Renal pelvis (tissue), 4 donors: ENCODE data around the gene ACSM6. TPM values are rescaled to one million over a fixed set of nuclear protein-coding genes. Genes with fewer than 3 reads are reported as not detected.
"Not testable (repeated sequence)": the region's sequence is repeated elsewhere in the genome, so short reads cannot be mapped to it uniquely, and the experiment has no call there.

ENCODE experiments used
- DNase-seq: peaks from one replicate; pipeline ENCODE4 v3.0.0-alpha.2; 2013
- polyA plus RNA-seq, 3 donors: library from polyadenylated mRNA; unstranded; fragments of 120-200 nt; gene quantifications; one replicate each; pipeline ENCODE4 v1.2.1, GENCODE V29; 2013; ENCODE audit not compliant: insufficient read length in 3 of 3

ACSM6 gene
- polyA plus RNA-seq, 3 donors = 0.14 to 0.30 (median 0.23) TPM

- DNase-seq = no peak
These were observed 20.8 kb downstream of the ACSM6 start for GRCh38 chr10:95214793-95215192.

GRCh38 chr10:95217476-95217875 is 23.4 kb downstream of the ACSM6 start:
- DNase-seq = no peak

GRCh38 chr10:95220539-95220938 is 26.5 kb downstream of the ACSM6 start:
- no peak for DNase-seq

GRCh38 chr10:95221124-95221523 is 27.1 kb downstream of the ACSM6 start:
- DNase-seq = no peak

- no peak for DNase-seq
These were observed 31.1 kb downstream of the ACSM6 start for GRCh38 chr10:95225136-95225535.

GRCh38 chr10:95228934-95229723 is 35.1 kb downstream of the ACSM6 start:
- DNase-seq = not testable (repeated sequence)

GRCh38 chr10:95229724-95230627 is 35.9 kb downstream of the ACSM6 start:
- DNase-seq = no peak

- DNase-seq = not testable (repeated sequence)
These were observed 36.9 kb downstream of the ACSM6 start for GRCh38 chr10:95230677-95231586.

GRCh38 chr10:95233377-95234034 is 39.5 kb downstream of the ACSM6 start:
- DNase-seq = no peak

- DNase-seq = no peak
These were observed 40.9 kb downstream of the ACSM6 start for GRCh38 chr10:95234951-95235350.

- DNase-seq = no peak
These were observed 41.6 kb downstream of the ACSM6 start for GRCh38 chr10:95235676-95236067.

GRCh38 chr10:95236068-95236903 is 42.2 kb downstream of the ACSM6 start:
- DNase-seq = no peak

- no peak for DNase-seq
These were observed 43.5 kb downstream of the ACSM6 start for GRCh38 chr10:95237376-95238170.

- DNase-seq = not testable (repeated sequence)
These were observed 46.1 kb downstream of the ACSM6 start for GRCh38 chr10:95240096-95240495.

GRCh38 chr10:95240811-95241210 is 46.8 kb downstream of the ACSM6 start:
- DNase-seq = no peak

GRCh38 chr10:95241533-95241932 is 47.5 kb downstream of the ACSM6 start:
- DNase-seq = no peak

- no peak for DNase-seq
These were observed 48.7 kb downstream of the ACSM6 start for GRCh38 chr10:95242581-95243317.

GRCh38 chr10:95243318-95243617 is 49.2 kb downstream of the ACSM6 start:
- no peak for DNase-seq

GRCh38 chr10:95244152-95244551 is 50.1 kb downstream of the ACSM6 start:
- no peak for DNase-seq
